CD4-positive, alpha-beta T cell treated with Interleukin-10 for 1 hour (primary cell): Measurements from ENCODE around the gene PI4KA.
A peak's percentile ranks its signal among the peaks of the same experiment; 100 is the strongest.

Experiments used
- DNase-seq: peaks from one replicate; pipeline ENCODE4 v3.0.0-alpha.2; 2020

Gene PI4KA

DNA sequence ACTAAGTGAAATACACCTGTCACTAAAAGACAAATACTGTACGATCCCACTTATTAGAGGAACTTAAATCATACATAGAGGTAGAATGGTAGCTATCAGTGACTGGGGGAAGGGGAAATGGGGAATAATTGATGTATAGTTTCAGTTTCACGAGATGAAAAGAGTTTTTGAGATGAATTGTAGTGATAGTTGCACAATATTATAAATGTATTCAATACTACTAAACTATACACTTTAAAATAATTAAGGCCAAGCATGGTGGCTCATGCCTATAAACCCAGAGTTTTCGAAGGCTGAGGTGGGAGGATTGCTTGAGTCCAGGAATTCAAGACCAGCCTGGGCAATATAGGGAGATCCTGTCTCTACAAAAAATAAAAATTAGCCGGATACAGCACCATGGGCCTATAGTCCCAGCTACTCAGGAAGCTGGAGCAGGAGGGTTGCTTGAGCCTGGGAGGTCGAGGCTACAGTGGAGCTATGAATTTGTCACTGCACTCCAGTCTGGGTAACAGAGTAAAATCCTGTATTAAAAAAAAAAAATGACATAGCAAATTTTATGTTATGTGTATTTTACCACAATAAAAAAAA, 44.3 kb downstream of the PI4KA start:
- no peak for DNase-seq

DNA sequence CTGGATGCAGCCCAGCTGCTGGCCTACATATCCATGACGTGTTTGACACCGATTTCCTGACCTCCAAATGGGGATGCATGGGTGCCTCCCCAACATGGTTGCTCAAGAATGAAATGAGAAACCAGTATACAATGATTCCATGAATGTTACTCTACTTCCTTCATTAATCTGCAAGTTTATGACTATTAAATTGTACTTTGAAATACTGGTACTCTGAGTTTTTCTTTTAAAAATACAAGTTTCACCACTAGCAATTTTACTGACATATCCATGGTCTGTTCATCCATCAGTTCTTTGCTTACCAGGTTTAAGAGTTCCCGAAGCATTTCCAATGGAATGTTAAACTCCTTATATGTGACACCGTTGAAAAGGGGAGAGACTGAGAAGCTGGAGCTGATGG, 45.6 kb downstream of the PI4KA start:
- no peak for DNase-seq

DNA sequence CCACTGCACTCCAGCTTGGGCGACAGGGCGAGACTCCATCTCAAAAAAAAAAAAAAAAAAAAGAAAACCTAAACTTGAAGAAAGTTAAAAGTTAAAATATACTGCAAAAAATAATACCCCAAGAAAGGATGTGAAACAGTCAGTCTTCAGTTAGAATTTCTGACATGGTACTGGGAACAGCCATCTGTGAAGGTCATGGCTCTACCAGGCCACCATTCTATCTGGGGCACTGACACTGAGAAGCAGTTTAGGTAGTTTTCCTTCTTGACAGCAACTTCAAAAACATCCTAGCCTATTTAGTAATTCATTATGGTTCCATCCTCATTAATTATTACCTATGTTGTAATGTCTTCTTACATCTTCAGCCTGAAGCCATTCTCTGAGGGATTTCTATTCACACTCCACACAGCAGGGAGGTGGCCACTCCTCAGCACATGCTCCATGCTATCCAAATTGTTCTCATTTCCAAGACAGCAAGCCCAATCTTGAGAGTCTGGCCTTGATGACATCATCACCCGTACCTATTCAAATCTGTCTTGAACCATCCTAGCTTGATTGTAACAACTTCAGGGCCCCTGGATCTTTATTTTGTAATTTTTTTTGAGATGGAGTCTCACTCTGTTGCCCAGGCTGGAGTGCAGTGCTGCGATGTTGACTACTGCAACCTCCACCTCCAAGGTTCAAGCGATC, 46.5 kb downstream of the PI4KA start:
- no peak for DNase-seq

DNA sequence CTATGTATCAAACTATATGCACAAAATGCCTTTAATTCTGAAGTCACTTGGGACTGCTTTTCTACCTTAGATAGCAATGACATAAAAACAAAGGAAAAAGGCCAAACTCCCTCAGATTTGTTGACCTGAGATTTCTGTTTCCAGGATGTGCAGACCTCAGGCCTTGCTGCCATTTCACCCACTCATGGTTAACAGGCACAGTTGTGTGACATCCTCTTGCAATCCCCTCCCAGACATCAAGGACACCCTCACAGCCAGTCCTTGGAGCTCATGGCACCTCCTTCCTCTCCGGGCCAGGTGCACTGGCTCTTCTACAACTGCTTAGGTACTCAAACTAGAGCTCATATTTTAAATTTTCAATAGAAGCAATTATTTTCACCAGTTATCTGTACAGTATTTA, 47.4 kb downstream of the PI4KA start:
- DNase-seq: no peak

DNA sequence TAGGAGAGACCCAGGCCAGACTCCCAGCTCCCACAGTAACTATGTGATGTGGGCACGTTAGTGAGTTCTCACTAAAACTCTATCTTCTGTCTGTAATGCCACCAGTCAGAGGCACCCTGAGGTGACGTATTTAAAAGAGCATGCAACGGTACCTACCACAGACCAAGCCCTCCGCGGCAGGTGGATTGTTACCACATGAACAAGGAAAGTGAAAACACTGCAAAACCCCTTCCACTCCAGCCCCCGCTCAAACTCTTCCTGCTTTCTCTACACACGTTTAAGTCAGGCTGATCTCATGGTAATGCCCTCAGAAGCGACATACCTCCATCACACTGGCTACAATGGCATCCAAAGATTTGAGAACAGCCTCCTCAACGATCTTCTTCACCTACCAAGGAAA, 48.0 kb downstream of the PI4KA start:
- peak; percentile 9 for DNase-seq

DNA sequence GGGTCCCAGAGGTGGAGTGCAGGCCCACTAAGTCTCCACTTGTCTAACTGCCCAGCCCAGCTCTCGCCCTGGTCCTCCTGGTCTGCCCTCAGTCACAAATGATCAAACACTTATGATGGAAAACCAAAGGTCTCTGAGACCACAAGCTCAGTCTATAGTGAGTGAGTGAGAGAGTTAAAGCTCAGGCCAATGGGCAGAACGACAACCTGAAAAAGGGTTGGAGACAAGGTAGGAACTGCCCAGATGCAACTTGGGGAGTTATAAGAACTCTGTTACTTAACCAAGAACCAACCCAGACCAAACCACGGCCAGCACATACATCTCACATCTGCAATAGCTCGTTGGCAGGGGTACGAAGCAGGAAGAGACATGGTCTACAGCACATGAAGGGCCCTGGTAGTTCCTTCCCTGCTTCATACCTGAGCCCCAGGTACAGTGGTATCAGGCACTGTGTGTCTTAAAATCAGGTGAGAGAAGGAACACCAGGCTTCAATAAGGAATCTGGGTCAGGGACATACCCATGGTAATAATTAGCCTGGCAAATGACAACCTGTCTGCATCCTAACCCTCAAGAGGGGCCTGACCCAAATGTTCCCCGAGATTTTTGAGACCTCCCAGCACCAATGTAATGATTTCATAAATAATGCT, 48.9 kb downstream of the PI4KA start:
- DNase-seq: no peak

DNA sequence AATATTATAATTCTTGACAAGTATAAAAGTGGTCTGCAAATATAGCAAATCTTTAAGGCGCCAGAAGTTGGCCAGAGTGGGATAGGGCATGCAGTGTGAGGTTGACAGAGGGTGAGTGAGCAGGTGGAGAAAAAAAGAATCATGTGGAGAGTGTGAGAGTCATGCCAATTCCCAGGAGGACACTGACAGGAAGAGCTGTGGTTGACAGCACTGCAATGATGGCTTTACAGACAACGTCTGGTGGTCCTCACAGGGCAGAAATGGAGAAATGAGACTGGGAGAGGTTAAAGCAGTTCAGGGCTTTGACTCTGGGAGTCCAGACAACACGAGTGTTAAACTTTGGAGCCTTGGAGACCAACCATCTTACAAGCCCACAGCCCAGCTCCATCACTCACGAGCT, 49.8 kb downstream of the PI4KA start:
- DNase-seq: no peak

DNA sequence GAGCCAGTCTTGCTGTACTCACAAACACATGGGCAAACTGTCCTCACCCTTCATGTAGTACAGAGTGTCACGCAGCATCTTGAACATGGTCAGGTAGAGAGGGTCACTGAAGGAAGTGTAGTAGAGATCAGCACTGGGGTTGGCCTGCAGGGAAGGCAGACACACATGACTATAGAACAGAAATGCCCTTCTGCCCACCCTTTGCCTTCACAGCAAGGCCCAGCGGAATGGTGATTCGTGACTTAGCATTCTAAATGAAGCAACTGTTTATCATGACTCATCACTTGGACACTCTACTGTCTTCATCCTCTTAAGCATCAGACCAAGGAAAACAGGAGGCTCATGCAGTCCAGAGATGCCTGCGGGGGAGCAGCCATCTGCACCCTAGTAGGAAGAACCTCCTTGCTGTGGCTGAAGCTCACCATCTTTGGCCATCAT, 51.3 kb downstream of the PI4KA start:
- no peak for DNase-seq

DNA sequence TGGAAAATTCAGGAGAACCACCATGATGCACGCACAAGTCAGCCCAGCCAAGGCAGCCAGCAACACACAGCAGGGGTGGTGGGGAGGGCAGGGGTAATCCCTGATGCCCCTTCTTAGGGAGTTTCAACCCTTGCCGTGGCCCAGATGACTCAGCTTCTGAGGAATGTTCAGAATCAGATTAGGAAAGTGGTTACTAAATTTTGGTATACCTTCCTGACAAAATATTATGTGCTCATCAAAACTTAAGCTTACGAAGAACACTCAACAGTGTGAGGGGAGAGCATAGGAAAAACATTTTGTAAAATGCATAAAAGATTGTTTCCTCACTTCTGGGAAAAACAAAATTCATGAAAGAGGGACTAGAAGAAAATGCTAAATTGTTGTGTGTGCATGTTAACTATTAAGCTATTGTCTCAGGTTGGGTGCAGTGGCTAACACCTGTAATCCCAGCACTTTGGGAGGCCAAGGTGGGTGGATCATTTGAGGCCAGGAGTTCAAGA, 52.6 kb downstream of the PI4KA start:
- DNase-seq: no peak

DNA sequence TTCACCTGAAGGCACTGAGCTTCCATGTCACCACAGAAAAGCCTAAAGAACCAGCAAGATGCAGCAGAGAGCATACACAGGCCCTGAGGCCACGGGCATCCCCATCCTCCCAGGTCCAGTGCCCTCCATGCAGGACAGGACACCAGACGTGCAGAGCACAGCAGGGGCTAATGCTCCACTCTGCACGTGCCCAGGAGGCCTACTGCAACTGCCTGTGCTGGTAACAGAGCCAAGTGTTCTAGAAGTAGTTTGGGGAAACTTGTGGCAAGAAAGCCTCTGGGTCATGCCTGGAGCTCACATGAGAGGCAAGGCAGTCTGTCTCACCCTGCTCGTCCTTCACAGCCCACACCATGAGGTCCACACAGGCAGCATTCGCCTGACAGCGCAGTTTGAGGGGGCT, 54.0 kb downstream of the PI4KA start:
- DNase-seq: no peak

DNA sequence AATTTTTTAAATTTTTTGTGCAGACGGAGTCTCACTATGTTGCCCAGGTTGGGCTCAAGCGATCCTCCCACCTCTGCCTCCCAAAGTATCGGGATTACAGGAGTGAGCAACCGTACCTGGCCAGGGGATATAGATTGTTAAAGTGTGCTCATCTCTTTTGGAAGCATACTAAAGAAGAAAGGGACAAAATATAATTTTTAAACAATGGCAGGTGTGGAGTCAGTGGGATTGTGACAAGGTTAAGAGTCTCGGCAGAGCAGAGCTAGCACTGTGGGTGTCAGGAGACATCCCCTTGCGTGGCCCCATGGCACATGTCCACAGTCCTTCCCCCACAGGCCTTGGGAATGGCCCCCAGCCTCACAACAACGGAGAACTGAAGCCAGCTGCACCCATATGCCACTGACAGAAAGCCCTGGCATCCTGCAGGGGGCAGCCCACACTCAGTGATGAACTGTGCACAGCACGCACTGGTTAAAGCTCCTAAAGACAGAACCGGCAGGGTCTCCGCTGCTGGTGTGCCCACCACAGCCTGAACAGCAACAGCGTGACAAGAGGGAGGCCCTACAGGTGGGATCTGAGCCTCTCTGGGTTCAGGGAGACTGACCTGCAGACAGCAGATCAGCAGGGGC, 54.8 kb downstream of the PI4KA start:
- DNase-seq: peak; percentile 24

DNA sequence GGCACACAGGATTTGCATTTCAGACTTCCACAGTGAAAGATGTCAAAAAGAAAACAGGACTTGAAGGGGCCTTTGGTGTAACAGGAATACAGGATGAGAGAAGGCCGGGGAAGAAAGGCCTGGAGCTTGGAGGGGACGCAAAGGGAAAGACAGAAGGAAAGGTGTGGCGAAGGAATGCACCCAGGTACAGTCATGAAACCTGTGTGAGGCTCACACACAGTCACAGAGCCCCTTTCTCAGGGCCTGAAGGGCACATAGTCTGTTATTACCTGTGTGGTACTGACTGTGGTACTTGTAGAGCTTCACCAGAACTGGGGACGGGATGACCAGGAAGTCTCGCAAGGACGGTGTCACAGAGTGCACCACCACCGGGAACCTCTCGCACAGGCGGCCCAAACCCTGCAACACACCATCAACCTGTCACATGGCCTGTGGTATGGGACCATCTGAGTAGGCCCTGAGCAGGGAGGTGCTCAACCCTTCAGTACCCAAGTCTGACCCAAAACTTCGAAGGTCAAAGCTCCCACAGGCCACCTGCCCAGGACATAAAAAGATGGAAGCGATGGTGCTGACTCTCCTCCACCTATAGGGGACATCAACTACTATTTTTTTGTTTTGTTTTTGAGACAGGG, 55.6 kb downstream of the PI4KA start:
- no peak for DNase-seq

DNA sequence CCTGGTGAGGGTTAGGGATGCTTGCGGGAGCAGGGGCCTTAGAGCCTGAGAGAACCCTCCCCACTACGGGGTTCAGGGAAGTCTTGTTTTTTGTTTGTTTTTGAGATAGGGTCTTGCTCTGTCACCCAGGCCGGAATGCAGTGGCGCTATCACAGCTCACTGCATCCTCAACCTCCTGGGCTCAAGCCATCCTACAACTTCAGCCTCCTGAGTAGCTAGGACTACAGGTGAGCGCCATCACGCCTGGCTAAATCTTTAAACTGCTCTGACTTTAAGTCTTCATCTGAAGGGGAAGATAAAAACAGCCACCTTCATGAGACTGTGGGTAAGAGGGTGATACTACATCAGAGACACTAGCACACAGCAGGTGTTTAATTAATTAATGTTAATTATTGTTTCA, 56.2 kb downstream of the PI4KA start:
- DNase-seq: no peak

DNA sequence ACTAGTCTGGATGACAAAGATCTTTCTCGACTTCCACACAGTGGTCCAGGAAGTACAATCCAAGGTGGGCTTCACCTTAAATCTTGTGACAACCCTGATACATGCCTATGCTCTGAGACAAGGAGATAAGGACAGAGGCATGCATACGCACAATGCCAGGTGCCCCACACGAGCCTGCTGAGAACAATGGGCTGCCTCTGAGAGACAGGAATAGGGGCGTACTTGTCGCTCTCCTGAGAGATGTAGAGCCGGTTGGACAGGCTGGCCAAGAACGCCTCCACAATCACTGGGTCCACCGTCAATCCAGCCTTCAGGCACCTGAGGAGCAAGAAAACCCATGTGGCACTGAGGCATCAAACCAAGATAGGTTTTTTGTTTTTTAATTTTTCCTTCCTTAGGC, 59.2 kb downstream of the PI4KA start:
- DNase-seq: no peak

DNA sequence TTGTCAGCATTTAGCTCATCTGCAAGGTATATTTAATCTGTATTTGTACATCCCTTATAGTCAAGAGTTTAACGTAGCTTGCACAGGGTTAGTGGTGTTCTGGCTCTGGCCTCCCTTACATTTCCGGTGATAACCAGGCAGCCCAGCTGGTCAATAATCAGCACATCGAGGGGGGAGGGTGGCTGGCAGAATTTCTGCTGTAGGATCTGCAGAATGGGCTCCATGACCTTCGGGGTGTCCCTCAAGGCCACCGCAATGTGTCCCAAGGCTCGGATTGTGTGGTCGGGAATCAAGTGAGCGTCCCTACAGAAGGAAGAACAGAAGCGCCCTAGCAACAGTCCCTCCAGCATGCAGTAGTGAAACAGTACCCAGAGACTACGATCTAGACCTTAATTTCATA, 59.6 kb downstream of the PI4KA start:
- DNase-seq: no peak

DNA sequence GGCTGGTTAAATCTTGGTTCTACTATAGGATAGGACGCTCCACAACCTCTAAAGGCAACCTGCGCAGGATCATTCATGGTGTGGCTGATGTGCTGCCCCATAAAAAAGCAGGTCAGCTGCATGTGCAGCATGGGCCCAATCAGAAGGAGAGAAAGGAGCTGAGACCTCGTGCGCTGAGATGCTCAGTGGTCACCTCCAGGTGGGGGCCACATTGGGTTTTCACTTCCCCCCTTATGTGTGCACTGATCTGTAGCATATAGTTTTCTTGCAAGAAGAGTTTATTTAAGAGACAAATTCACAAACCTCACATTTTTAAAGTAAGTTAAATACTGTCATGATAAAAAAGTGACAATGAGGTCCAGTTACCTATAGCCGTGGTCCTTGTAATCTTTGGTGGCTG, 60.4 kb downstream of the PI4KA start:
- no peak for DNase-seq

DNA sequence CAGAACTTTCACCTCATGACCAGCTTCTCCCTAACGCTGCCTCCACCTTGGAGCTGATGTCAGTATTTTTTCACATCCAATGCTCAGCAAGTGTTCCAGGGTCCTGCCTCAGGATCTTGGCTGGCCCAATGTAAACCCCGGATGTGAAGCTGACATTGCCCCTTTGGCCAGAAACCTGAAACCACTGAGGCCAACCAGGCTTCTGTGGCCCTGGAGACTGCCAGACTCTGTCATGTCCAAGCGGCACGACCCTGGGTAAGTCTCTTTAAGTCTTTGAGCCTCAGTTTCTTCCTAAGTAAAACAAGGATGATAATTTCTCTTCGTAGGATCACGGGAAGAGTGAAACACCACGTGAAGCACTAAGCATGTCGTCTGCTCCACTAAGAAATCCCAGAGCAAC, 61.9 kb downstream of the PI4KA start:
- DNase-seq: no peak

DNA sequence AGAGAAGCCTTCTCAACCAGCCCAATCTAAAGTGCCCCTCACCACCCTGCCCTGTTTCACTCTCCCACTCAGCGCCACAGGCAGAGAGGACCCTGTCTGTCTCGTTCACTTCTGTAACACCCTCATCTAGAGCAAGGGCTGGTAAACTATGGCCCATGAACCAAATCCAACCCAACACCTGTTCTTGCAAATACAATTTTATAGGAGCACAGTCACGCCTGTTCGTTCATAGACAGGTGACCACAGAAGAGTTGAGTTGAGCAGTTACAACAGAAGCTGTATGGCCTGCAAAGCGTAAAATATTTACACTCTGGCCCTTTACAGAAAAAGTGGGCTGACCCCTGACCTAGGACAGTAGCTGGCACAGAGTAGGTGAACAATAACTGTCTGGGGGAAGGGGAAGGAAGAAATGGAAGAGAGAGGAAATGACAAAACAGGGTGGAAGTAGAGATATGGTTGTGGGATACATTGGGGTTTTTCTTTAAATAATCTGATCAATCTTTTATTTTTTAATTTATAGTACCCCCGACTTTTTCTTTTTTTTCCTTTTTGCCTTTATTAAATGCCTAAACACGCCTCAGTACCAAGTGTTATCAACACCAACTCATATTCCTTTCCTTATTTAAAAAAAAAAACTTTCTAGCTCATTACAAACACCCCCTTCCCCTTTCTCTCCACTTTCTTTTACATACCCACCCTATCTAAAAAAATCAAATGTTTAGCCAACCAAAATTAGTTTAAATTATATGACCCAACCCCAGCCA, 63.8 kb downstream of the PI4KA start:
- no peak for DNase-seq

DNA sequence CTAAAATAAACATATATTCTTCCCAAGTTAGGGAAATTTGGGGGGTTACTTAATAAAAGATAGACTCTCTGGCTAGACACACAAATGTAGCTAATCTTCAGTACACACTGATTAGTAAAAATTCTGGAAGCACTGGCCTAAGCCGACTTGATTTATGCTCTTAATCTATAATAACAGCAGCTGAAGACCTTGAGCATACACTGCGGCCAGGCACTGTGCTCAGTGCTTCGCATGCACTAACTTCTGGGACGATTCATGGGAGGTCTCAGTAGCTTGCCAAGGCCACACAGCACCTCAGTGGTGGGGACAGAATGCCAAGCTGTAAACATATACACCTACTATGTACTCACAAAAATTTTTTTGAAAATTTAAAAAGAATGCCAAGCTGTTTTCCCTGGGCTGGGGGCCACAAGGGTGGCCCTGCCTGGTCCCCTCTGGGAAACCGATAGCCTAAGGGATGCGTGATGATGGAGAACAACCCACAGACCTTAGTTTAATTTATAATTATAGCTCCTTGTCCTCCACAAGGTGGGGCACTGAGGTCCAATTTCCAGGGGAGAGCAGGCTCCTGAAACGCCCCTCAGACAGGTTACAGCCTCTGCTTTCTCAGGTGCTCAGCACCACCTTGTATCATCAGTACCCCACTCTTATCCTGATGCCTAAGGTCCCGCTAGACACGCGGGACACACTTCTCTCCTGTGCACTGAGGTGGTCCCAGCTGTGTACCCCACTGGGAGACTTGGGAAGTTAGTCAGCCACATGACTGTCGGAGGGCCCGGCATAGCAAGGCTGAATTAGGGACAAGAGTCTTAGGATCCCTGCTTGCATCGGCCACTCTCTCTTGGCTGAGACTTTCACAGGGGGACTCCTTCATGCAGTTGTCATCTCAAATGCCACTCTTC, 64.6 kb downstream of the PI4KA start:
- DNase-seq: no peak

DNA sequence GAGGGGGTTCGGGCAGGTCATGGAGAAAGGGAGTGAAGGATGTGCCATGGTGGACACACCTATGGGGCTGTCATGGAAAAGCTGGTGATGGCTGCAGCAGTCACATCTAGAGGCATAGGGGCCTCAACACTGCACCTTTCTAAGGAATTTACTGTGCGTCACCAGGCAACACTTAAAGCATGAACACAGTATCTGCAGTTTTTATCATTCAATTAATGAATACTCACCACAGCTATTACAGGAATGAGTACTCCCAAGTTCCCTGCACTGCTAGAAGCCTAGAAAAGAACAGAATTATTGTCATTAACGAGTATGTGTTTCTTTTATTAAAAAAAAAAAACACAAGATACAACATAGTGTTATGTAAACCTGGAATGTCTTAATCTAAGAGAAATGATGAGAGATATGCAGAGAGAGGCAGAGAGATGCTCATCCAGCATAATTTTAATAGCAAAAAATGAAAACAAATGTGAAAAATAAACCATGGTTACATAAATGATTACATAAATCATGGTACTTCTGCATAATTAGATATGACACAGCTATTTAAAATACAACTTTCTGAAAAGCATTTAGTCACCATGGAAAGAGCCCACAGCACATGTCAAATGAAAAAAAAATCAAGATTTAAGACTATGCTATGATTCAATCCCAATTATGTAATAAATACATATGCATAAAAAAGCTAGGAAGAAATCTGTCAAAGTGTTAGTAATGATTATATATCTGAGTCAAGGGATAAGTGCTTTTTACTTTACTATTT, 65.5 kb downstream of the PI4KA start:
- DNase-seq: no peak
